ENCODE results near the gene ZSCAN4.

Gene ZSCAN4

GRCh38 chr19:57682226-57682766 lies 13.6 kb downstream of the ZSCAN4 start:
- no peak for DNase-seq

GRCh38 chr19:57686727-57687126 lies 18.0 kb downstream of the ZSCAN4 start:
- DNase-seq = no peak

GRCh38 chr19:57687363-57688010 lies 18.8 kb downstream of the ZSCAN4 start:
- no peak for DNase-seq

GRCh38 chr19:57688011-57688763 lies 19.5 kb downstream of the ZSCAN4 start:
- DNase-seq = no peak

- no peak for DNase-seq
Measured at GRCh38 chr19:57689750-57690149, 21.0 kb downstream of the ZSCAN4 start.

- no peak for DNase-seq
Measured at GRCh38 chr19:57701625-57702024, 32.9 kb downstream of the ZSCAN4 start.

- no peak for DNase-seq
Measured at GRCh38 chr19:57706346-57706745, 37.6 kb downstream of the ZSCAN4 start.

- DNase-seq = no peak
Measured at GRCh38 chr19:57708641-57709361, 40.1 kb downstream of the ZSCAN4 start, which contains the start of gene ZNF154. Gene ZNF154, minus strand, starts transcription at chr19:57709204. Its CDS starts 233 bp downstream, at chr19:57708971.

GRCh38 chr19:57709616-57710015 lies 40.9 kb downstream of the ZSCAN4 start:
- DNase-seq = no peak

GRCh38 chr19:57712222-57712621 lies 43.5 kb downstream of the ZSCAN4 start:
- DNase-seq = no peak

- no peak for DNase-seq
Measured at GRCh38 chr19:57719424-57719823, 50.7 kb downstream of the ZSCAN4 start.

- DNase-seq = no peak
Measured at GRCh38 chr19:57719901-57720519, 51.3 kb downstream of the ZSCAN4 start.

- DNase-seq = no peak
Measured at GRCh38 chr19:57720878-57721277, 52.1 kb downstream of the ZSCAN4 start.

Data from effector CD4-positive, alpha-beta T cell (primary cell).